Measurements from ENCODE around the gene SLC8A1.

Gene SLC8A1

GRCh38 chr2:40273734-40274182 lies 178.1 kb downstream of the SLC8A1 start:
- DNase-seq (ENCODE audit: low read depth) = no peak

DNA sequence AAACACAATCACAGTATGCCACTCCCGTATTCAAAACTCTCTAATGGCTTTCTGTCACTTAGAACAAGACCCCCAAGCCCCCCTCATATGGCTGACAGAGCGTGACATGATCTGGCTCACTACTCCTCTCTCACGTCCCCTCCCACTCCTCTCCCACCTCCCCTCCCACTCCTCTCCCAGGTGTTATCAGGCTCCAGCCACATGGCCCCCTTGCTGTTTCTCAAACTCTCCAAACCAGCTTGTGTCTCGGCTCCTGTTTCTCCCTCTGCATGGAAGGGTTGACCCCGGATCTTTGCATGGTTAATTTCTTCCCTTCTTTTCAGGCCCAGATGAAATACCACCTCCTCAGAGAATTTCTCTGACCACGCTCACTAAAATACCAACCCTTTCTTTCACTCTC lies 180.8 kb downstream of the SLC8A1 start:
- no peak for DNase-seq (ENCODE audit: low read depth)

DNA sequence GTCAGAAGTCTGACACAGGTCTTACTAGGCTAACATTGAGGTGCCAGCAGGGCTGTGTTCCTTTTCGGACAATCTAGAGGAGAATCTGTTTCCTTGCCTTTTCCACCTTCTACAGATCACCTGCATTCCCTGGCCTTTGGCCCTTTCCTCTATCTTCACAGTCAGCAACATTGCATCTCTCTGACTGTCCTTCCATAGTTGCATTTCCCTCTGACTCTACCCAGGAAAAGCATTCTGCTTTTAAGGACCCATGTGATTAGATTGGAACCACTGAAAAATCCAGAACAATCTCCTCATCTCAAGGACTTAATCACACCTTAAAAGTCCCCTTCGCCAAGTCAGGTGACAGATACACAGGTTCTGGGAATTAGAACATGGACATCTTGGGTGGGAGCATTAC lies 181.5 kb downstream of the SLC8A1 start:
- DNase-seq (ENCODE audit: low read depth) = no peak

- no peak for DNase-seq (ENCODE audit: low read depth)
Measured at GRCh38 chr2:40268566-40268965, 183.3 kb downstream of the SLC8A1 start.

DNA sequence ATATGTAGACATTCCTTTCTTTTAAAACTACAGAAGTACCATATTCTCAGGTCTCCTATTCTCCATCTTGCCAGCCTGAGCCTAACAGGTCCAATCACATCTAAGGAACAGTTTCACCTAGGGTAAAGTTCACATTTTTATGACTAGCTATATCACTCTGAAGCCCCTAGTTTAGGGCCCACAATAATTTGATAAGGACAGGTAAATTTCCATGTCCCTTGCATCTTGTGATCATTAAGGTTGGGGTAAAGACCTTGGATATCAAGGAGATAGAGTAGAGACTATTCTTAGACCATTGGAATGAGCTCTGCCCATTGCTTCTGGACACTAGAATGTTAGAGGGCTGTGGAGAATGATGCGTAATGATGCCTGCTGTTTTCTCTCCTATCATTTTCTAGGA lies 185.7 kb downstream of the SLC8A1 start:
- DNase-seq (ENCODE audit: low read depth) = no peak

GRCh38 chr2:40265602-40266001 lies 186.3 kb downstream of the SLC8A1 start:
- no peak for DNase-seq (ENCODE audit: low read depth)

DNA sequence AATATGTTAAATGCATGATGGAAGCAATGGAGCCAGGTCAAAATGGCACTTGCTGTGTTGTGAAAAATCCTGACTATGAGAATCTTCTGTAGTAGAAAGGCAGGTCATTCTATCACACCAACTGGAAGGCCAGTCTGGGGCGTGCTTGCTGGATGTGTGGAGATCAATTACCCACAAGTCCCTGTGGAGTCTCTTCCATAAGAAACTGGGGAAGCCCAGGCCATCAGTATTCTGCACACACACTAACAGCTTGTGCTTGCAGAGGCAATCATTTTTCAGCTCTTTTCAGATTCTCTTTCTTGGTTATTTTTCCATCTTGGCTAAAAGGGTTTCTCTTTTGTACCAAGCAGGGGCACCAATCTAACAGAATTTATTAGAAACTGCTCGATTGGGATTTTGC lies 190.8 kb downstream of the SLC8A1 start:
- no peak for DNase-seq (ENCODE audit: low read depth)

- no peak for DNase-seq (ENCODE audit: low read depth)
Measured at GRCh38 chr2:40260437-40260836, 191.5 kb downstream of the SLC8A1 start.

- peak; percentile 3 for DNase-seq (ENCODE audit: low read depth)
Measured at GRCh38 chr2:40259900-40260299, 192.0 kb downstream of the SLC8A1 start.

- no peak for DNase-seq (ENCODE audit: low read depth)
Measured at GRCh38 chr2:40258135-40258457, 193.8 kb downstream of the SLC8A1 start.

DNA sequence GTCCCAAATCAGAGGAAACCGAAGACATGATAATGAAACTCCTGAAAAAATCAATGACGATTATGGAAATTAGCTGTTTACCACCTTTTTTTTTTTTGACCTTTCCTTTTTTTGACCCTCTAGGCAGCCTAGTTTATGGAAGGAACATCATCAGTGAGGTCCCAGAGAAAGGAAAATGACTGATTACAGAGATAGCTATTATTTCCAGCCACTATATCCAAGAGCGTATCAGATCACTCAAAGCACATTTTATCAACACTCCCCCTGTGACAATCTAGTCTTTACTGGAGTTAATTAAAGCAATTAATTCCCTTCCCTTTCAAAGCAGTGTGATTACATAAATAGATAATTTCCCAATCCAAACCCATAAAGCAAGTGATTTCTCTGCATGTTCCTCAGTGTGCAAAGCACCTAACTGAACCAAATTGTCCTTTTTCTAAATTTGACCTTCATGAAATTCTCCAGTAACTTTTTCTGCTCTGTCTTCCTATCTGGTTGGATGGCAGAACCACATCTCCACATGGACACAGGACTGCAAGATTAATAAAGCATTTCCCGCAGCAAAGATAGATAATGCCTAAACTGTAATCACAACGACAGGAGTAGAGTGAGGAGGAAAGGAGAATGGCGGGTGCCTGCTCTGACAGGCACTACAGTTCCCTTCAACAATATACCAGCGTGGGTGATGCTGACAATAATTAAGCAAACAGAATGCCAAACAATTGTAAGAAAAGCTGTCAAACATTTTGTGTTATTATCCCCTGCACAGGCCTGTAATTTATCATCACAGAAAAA lies 194.4 kb downstream of the SLC8A1 start:
- no peak for DNase-seq (ENCODE audit: low read depth)

DNA sequence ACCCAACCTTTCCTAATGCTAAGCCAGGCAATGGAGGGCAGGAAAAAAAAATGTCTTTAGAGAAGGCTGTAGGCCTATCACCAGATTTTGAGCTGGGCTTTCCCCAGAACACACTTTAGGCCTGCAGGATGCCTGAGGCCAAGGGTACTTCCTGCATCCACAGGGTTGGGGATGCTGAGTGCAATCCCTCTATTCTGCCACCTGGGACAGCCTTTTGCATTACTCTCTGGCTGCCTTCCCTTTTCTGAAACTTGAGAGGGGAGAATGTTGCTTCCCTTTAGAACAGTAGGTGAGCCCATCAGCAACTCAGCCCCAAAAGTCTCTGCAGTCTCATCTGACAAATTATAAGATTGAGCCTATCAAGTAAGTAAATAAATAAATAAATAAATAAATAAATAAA lies 195.2 kb downstream of the SLC8A1 start:
- DNase-seq (ENCODE audit: low read depth) = peak; percentile 58

GRCh38 chr2:40256008-40256407 lies 195.9 kb downstream of the SLC8A1 start:
- DNase-seq (ENCODE audit: low read depth) = no peak

GRCh38 chr2:40255103-40255502 lies 196.8 kb downstream of the SLC8A1 start:
- no peak for DNase-seq (ENCODE audit: low read depth)

- no peak for DNase-seq (ENCODE audit: low read depth)
Measured at GRCh38 chr2:40254611-40255010, 197.3 kb downstream of the SLC8A1 start.

DNA sequence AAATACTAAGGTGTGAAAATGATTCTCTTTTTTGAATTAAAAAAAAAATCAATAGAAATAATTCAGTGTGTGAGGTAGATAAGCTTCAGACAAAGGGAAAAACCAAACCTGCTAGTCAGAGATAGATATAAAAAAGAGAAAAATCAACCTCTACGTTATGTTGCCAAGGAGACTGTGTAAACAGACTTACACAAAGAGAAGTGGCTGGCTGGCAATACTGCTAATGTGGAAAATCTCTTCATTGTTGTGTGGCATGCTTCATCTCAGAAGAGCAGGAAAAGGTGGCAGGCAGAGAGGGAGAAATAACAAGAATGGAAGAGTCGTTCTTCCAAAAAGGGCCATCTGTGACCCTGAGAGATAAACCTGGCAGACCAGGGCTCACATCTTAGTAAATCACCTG lies 200.8 kb downstream of the SLC8A1 start:
- peak; percentile 2 for DNase-seq (ENCODE audit: low read depth)

GRCh38 chr2:40249577-40249976 lies 202.3 kb downstream of the SLC8A1 start:
- no peak for DNase-seq (ENCODE audit: low read depth)

GRCh38 chr2:40248294-40248693 lies 203.6 kb downstream of the SLC8A1 start:
- DNase-seq (ENCODE audit: low read depth) = no peak

DNA sequence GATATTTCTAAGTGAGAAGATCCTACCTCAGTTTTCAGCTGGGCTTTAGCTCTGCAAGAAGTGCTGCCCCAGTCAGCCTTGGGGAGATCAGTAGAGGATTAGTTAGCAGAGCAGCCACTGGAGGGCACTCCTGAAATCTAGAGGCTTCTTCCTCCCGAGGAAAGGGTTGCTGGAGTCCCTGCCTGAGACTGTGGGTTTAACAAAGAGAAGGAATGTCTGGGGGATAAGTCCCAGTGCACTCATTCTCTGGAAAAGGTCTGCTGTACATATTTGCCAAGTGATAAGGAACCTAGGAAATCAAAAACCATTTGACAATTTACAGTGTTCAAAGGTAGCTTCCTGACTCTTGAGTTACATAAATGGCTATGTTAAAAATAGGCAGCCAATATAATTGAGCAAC lies 207.2 kb downstream of the SLC8A1 start:
- peak; percentile 73 for DNase-seq (ENCODE audit: low read depth)

DNA sequence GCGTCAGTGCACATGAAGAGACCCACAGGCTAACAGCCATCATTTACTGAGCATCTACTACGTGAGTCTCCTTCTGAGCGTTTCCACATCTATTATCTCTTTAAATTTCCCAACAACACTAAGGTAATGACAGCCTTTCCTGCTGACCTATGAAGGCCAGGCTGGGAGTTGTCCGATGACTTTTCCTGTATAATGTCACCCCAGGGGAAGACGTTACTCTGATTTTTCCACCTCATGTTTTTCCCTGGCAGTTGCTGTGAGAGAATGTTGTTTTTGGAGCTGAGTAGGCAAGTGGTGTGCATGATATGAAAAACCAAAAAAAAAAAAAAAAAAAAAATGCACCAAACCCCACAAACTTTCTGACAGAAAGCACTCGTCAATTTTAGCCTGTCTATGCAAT lies 207.6 kb downstream of the SLC8A1 start:
- no peak for DNase-seq (ENCODE audit: low read depth)

DNA sequence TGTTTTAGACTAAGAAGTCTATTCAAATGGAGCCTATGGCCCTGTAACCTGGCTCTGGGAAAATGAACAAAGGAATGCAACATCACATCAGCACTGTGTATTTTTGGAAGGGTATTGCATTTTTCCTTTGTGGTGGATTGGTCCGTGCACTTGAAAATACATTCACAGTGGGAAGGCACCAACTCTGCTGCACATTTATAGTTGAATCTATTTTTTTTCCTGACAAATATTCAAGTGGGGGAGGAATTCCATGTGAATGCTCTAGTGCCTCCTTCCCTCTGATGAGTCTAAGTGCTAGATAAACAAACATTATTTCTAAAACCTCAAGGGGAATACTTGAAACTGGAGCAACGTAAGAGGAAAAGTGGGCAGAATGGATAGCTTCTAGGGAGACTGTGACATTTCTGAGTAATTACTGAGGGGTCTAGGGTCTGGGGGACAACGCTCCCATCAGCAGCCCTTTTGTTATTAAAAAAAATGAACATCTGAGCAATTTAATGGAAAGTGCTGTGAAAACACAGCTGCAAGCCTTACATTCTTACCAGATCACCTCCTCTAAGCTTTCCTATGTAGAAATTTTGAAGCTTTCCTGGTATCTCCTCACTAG lies 208.2 kb downstream of the SLC8A1 start:
- peak; percentile 44 for DNase-seq (ENCODE audit: low read depth)

DNA sequence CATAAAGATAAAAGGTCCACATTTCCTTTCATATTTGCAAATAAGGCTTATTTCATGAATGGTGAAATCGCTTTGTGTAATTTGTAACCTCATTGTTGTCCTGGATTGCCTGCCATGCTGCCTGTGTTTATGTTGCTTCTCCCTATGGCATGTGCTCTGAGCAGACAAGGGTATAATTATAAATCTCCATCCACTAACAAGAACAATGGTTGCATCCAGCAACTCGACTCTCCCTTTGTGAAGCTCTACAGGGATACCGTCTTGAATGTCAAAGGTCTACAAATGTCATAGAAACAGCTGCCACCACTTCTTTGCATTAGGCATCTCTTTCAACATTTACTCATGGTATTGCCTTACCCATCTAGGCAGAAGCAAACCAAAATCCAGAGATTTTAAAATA lies 209.6 kb downstream of the SLC8A1 start:
- DNase-seq (ENCODE audit: low read depth) = no peak

GRCh38 chr2:40240070-40240469 lies 211.8 kb downstream of the SLC8A1 start:
- DNase-seq (ENCODE audit: low read depth) = peak; percentile 86

Data from ELR (cell line).